NAMALWA (cell line): Measurements from ENCODE around the gene BTD.
A peak's percentile ranks its signal among the peaks of the same experiment; 100 is the strongest.

Source experiments
- DNase-seq: peaks from one replicate; pipeline ENCODE4 v3.0.0-alpha.2; 2015; ENCODE audit warnings: low spot score

BTD gene

GRCh38 chr3:15637131-15637951, 35.8 kb downstream of the BTD start:
- no peak for DNase-seq

- DNase-seq, result no peak
Measured at GRCh38 chr3:15638193-15638890, 36.8 kb downstream of the BTD start.

- DNase-seq, result no peak
Measured at GRCh38 chr3:15638891-15639262, 37.3 kb downstream of the BTD start.

- no peak for DNase-seq
Measured at GRCh38 chr3:15645246-15645645, 43.7 kb downstream of the BTD start.

GRCh38 chr3:15645740-15646501, 44.4 kb downstream of the BTD start:
- no peak for DNase-seq

GRCh38 chr3:15646851-15647511, 45.4 kb downstream of the BTD start:
- DNase-seq, result peak; percentile 51

GRCh38 chr3:15647611-15648167, 46.1 kb downstream of the BTD start:
- DNase-seq, result peak; percentile 91

- DNase-seq, result no peak
Measured at GRCh38 chr3:15649341-15649740, 47.8 kb downstream of the BTD start.

- DNase-seq, result peak; percentile 57
Measured at GRCh38 chr3:15649858-15650257, 48.3 kb downstream of the BTD start.

- no peak for DNase-seq
Measured at GRCh38 chr3:15651396-15651795, 49.9 kb downstream of the BTD start.

GRCh38 chr3:15653321-15653720, 51.8 kb downstream of the BTD start:
- no peak for DNase-seq

- DNase-seq, result no peak
Measured at GRCh38 chr3:15654127-15654526, 52.6 kb downstream of the BTD start.

- no peak for DNase-seq
Measured at GRCh38 chr3:15654891-15655290, 53.3 kb downstream of the BTD start.

GRCh38 chr3:15656342-15656741, 54.8 kb downstream of the BTD start:
- no peak for DNase-seq

GRCh38 chr3:15657016-15657415, 55.5 kb downstream of the BTD start:
- no peak for DNase-seq

GRCh38 chr3:15659254-15659975, 57.9 kb downstream of the BTD start:
- DNase-seq, result no peak

GRCh38 chr3:15660055-15660935, 58.8 kb downstream of the BTD start:
- no peak for DNase-seq

GRCh38 chr3:15664144-15664543, 62.6 kb downstream of the BTD start:
- DNase-seq, result no peak

- DNase-seq, result no peak
Measured at GRCh38 chr3:15665510-15666150, 64.1 kb downstream of the BTD start.

- DNase-seq, result no peak
Measured at GRCh38 chr3:15666277-15666676, 64.7 kb downstream of the BTD start.
